Measurements from ENCODE around the gene CES1.

- no peak for TF ChIP-seq CEBPB (IDR thresholded peaks at IDR 0.05)
- no peak for TF ChIP-seq MAX (IDR thresholded peaks at IDR 0.05)
- TF ChIP-seq RAD21 (IDR thresholded peaks at IDR 0.05; ENCODE audit: low read depth), result no peak
- TF ChIP-seq EP300 (IDR thresholded peaks at IDR 0.05; ENCODE audit: borderline replicate concordance), result no peak
- no peak for TF ChIP-seq YY1 (IDR thresholded peaks at IDR 0.05; ENCODE audit: low read depth)
- TF ChIP-seq REST (IDR thresholded peaks at IDR 0.05; ENCODE audit: low read depth), result no peak
- TF ChIP-seq NFIC (IDR thresholded peaks at IDR 0.05), result no peak
- TF ChIP-seq TAF1 (IDR thresholded peaks at IDR 0.05; ENCODE audit: low read depth), result no peak
- TF ChIP-seq CREB1 (IDR thresholded peaks at IDR 0.05; ENCODE audit: low read depth), result no peak
- TF ChIP-seq USF1 (IDR thresholded peaks at IDR 0.05), result no peak
Measured at GRCh38 chr16:55817236-55817912, 15.5 kb downstream of the CES1 start.

Data from Ishikawa (cell line).